HG03469 (cell line): ENCODE results near the gene MYO5C.

ENCODE experiments used
- ATAC-seq: cut with Tn5 transposase; IDR thresholded peaks from one replicate; pipeline ENCODE4 v1.9.1; 2021; ENCODE audit warnings: mild to moderate bottlenecking, moderate library complexity, moderate number of reproducible peaks; ENCODE audit not compliant: unreplicated experiment

The MYO5C gene

GRCh38 chr15:52295421-52296001, at the start of gene MYO5C:
Gene MYO5C (minus strand): TSS chr15:52295804. CDS start chr15:52295636, 168 bp downstream.
- ATAC-seq: no peak

DNA sequence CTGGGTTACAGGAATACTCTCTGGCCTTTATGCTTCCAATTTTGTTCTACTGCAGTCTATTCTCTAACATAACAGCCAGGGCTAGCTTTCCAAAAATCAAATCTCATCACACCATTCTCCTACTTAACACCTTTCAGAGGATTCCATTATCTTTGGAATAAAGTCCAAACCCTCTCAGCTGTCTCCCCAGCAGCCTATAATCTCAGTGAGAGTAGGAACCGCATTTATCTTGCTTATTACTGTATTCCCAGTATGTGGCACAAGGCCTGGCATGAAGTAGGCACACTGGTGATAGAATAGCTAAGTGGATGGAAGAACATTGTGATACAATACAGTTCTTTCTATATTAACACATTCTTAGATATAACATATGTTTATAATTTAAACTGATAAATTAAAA, 49.0 kb upstream of the MYO5C start:
- ATAC-seq: no peak

DNA sequence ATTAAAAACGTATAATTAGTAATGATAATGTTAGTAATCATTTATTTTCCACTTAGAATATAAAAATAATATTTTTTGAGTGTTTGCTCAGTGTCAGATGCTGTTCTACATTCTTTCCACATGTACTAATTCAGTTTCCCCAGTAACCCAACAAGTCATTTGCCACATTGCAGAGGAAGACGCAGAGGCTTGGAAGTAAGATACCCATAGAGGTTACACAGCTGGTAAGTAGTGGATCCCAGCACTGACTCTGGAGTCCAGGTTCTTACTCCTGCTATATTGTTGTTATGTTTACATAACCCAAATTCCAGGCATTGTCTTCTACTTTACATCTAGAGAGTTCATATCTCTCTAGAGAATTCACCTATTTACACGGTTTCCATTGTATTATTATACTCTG, 48.2 kb upstream of the MYO5C start:
- ATAC-seq: no peak

GRCh38 chr15:52340093-52340492, 44.5 kb upstream of the MYO5C start:
- no peak for ATAC-seq

GRCh38 chr15:52338891-52339290, 43.3 kb upstream of the MYO5C start:
- no peak for ATAC-seq

GRCh38 chr15:52338058-52338457, 42.5 kb upstream of the MYO5C start:
- no peak for ATAC-seq

DNA sequence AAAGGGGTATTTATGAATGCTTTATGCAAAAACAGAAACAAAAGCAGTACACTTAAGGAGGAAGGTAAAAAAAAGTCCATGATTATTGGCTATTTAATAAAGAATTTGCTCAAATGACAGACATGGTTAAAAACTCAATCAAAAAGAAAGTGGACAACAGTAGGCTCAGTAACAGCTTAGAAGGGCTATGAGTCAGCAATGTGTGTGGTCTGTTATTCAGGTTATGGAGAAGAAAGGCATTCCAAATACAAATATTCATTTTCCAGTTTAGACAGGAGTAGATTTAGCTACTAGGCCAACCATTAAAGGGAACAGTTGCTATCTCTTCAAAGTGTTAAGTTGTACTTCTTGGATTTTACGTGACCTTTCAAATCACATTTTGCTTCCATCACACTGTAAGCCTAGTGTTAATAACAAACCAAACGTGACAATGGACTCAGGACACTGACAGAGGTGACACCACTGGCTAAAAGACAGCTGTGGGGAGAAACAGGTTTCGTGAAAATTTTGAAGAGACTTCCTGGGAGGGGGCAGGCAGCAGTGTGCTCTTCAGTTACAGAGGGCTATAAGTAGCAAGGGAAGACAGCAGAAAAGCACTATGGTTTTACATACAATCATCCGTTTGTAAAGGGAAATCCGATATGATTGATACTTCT, 41.7 kb upstream of the MYO5C start:
- ATAC-seq: no peak

- no peak for ATAC-seq
Measured at GRCh38 chr15:52336529-52336928, 40.9 kb upstream of the MYO5C start.

GRCh38 chr15:52334491-52335160, 39.0 kb upstream of the MYO5C start:
- ATAC-seq: no peak

GRCh38 chr15:52331490-52332240, 36.1 kb upstream of the MYO5C start:
- peak; percentile 74 for ATAC-seq

DNA sequence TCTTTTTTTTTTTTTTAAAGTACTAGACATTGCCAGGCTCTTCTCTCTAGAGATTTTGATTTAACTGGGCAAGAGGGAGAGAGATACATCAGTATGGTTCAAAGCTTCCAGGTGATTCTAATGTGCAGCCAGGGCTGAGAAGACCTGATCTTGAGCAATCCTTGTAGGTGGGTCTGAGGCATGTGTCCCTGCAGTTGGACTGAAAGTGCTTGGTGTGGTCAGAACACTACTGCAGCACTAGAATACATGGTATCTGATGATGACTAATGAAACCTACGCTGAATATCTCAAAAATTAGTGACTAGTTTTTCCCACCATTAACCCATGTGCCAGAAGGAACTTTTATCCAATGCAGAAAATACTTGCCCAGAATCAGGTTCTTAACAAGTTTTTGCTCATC, 34.4 kb upstream of the MYO5C start:
- no peak for ATAC-seq

GRCh38 chr15:52329150-52329549, 33.5 kb upstream of the MYO5C start:
- no peak for ATAC-seq

- no peak for ATAC-seq
Measured at GRCh38 chr15:52328680-52329079, 33.1 kb upstream of the MYO5C start.

- no peak for ATAC-seq
Measured at GRCh38 chr15:52326756-52327155, 31.2 kb upstream of the MYO5C start.

GRCh38 chr15:52324109-52324508, 28.5 kb upstream of the MYO5C start:
- ATAC-seq: no peak

GRCh38 chr15:52318729-52319500, 23.3 kb upstream of the MYO5C start:
- no peak for ATAC-seq

DNA sequence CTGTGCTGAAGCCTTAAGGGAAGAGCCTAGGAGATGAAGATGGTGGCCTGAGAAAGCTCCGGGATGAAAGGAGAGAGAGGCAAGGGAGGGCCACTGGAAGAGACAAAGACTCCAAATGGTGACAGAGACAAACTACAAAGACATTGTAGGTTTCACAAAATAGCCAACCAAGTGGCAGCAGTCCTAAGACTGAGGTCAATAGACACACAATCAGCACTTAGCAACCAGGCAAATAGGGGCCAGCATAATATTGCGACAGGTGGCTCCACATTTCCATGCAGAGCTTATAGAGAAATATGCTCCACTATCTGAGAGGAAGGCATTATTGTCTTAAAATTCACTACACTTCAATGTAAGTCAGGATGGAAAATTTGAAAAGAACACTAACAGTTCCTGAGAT, 22.1 kb upstream of the MYO5C start:
- ATAC-seq: no peak

- ATAC-seq: no peak
Measured at GRCh38 chr15:52317022-52317421, 21.4 kb upstream of the MYO5C start.

DNA sequence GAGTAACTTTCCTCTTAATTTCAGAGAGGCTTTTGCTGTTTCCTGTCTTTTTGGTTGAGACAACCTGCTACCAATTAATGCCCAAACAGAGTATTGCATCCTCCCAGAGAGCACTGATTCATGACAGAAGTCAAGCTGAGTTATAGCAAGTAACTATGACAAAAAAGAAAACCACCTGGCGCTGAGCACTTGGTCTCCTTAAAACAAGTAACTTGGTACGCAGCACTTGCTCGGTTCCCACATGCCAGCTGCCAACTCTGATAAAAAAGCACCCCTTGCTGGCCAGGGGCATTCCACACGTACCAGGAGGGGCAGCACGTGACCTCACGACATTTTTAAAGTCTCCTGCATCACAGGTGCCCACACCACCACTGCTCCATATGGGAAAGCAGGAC, 13.5 kb upstream of the MYO5C start:
- ATAC-seq: peak; percentile 57

DNA sequence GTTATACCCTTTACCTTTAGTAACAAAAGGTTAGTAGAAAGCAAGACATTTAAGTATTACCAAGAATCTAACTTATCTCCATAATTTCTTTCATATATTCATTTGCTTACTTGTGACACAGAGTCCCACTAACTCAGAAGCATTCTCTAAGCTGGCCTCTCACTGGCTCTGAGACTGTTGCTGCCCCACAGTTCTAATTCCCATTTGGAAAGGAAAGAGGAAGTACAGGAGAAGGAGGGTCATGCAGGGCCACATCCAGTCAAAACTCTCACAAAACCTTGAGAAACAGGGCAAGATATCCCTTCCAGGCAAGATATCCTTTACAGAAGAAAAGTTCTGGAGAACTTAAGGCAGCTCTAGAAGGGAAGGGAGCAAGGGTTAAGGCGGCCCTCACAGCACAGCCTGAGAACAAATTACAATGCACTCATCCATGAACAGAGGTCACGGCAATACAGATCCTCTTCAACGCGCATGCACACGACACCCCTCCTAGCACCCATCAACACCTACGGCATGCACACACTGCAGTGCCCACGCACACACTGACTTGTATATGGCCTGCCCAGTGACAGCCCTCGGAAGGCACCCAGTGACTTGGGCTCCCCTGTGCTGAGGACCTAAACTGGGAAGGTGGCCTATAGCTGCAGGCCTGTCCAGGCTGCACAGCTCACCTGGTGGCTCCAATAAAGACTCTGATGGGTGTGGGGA, 13.0 kb upstream of the MYO5C start:
- ATAC-seq: peak; percentile 63
